Ammon's horn (tissue), 1 donor: ENCODE results near the gene PEF1.
"Not testable (repeated sequence)": the region's sequence is repeated elsewhere in the genome, so short reads cannot be mapped to it uniquely, and the experiment has no call there.

ENCODE experiments used
- DNase-seq: peaks from one replicate; pipeline ENCODE4 v3.0.0-alpha.2; 2016; ENCODE audit warnings: low spot score

The PEF1 gene

GRCh38 chr1:31609514-31610118 lies 35.1 kb downstream of the PEF1 start:
- no peak for DNase-seq

- no peak for DNase-seq
These were observed 37.3 kb downstream of the PEF1 start for GRCh38 chr1:31607360-31607759.

- DNase-seq, result no peak
These were observed 38.7 kb downstream of the PEF1 start for GRCh38 chr1:31605908-31606427.

- DNase-seq, result no peak
These were observed 42.6 kb downstream of the PEF1 start for GRCh38 chr1:31602081-31602480.

- DNase-seq, result no peak
These were observed 44.0 kb downstream of the PEF1 start for GRCh38 chr1:31600641-31601040.

GRCh38 chr1:31598980-31599379 lies 45.7 kb downstream of the PEF1 start:
- no peak for DNase-seq

GRCh38 chr1:31596737-31597097 lies 48.0 kb downstream of the PEF1 start:
- no peak for DNase-seq

- no peak for DNase-seq
These were observed 48.6 kb downstream of the PEF1 start for GRCh38 chr1:31595836-31596736.

GRCh38 chr1:31593770-31594632 lies 50.7 kb downstream of the PEF1 start:
- no peak for DNase-seq

GRCh38 chr1:31593136-31593665 lies 51.5 kb downstream of the PEF1 start:
- no peak for DNase-seq

GRCh38 chr1:31592132-31592531 lies 52.5 kb downstream of the PEF1 start:
- DNase-seq, result no peak

GRCh38 chr1:31591425-31592093 lies 53.1 kb downstream of the PEF1 start:
- no peak for DNase-seq

GRCh38 chr1:31588751-31589515 lies 55.7 kb downstream of the PEF1 start:
- DNase-seq, result no peak

GRCh38 chr1:31587720-31588423 lies 56.8 kb downstream of the PEF1 start:
- peak; percentile 45 for DNase-seq

- not testable (repeated sequence) for DNase-seq
These were observed 57.4 kb downstream of the PEF1 start for GRCh38 chr1:31587328-31587699.

- no peak for DNase-seq
These were observed 58.0 kb downstream of the PEF1 start for GRCh38 chr1:31586376-31587327.

- no peak for DNase-seq
These were observed 58.8 kb downstream of the PEF1 start for GRCh38 chr1:31585736-31586365.
